H1 (cell line): Measurements from ENCODE around the gene KIF26B. TPM values are rescaled to one million over a fixed set of nuclear protein-coding genes. Genes with fewer than 3 reads are reported as not detected.

Experiments used
- SIX5 ChIP-seq: IDR thresholded peaks from 2 replicates; pipeline ENCODE4 v1.6.1; 2011; ENCODE audit warnings: mild to moderate bottlenecking, low read depth, low read length
- polyA plus RNA-seq, 7 experiments: library from polyadenylated mRNA; depleted of rRNA in 3 of 7; stranded (reverse) in 5 of 7; unstranded in 2 of 7; fragments of >200 nt in 5 of 7; fragments of 200-250 nt in 2 of 7; gene quantifications; 1 replicate in 5 of 7; 2 replicates in 1 of 7; 4 replicates in 1 of 7; pipeline versions ENCODE4 v1.2.1 to v1.2.3, GENCODE V29; 2011 to 2013; ENCODE audit warnings: missing spikeins in 2 of 7, mixed read lengths in 2 of 7
- total RNA-seq: library from RNA; stranded (reverse); fragmentation: NEBNext Ultra II Directional; extraction: Animal tissue kit (Norgen Biotek cat#: 25700); gene quantifications from 2 replicates; pipeline ENCODE4 v1.2.1, GENCODE V29; 2021

The KIF26B gene
- total and polyA plus RNA-seq, 2 of the 8 experiments (the other 6 are each of a cell fraction or from before 2014, with no cell fraction given): 0.06 to 0.28 TPM

DNA sequence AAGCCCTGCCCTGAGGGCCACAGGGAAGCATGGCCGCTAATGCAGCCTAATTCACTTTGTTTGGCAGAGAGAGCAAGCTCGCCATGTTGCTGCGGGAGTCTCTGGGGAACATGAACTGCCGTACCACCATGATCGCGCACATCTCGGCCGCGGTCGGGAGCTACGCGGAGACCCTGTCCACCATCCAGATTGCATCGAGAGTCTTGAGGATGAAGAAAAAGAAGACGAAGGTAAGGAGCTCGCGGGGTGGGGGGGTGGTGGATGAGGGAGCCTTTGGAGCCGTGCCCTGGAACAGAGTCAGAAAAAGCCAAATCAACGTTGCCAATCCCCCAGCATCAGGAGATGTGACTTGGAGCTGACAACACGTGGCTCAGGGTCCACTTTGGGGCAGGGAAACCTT lies 529.4 kb downstream of the KIF26B start (continued):
- no peak for TF ChIP-seq SIX5
